HG03432 (cell line): Measurements from ENCODE around the gene DESI1.
"Not testable (repeated sequence)": the region's sequence is repeated elsewhere in the genome, so short reads cannot be mapped to it uniquely, and the experiment has no call there.

Experiments
- ATAC-seq: cut with Tn5 transposase; IDR thresholded peaks from one replicate; pipeline ENCODE4 v1.9.1; 2021; ENCODE audit warnings: mild to moderate bottlenecking, moderate library complexity; ENCODE audit not compliant: unreplicated experiment

The DESI1 gene

GRCh38 chr22:41636467-41636866 is 15.6 kb upstream of the DESI1 start:
- ATAC-seq, result no peak

GRCh38 chr22:41634610-41635009 is 13.8 kb upstream of the DESI1 start:
- not testable (repeated sequence) for ATAC-seq

- ATAC-seq, result not testable (repeated sequence)
These were observed 10.8 kb upstream of the DESI1 start for GRCh38 chr22:41631615-41632014.

GRCh38 chr22:41631115-41631514 is 10.3 kb upstream of the DESI1 start:
- ATAC-seq, result not testable (repeated sequence)

- ATAC-seq, result no peak
These were observed 4.7 kb upstream of the DESI1 start for GRCh38 chr22:41625577-41625976.

- ATAC-seq, result no peak
These were observed 1.0 kb upstream of the DESI1 start for GRCh38 chr22:41621911-41622179.

- ATAC-seq, result peak; percentile 79
These were observed 462 bp upstream of the DESI1 start, which contains the start of gene XRCC6 for GRCh38 chr22:41621099-41621910. Gene XRCC6, plus strand, starts transcription at chr22:41621295. Its CDS starts 710 bp downstream, at chr22:41622005.

- peak; percentile 14 for ATAC-seq
These were observed 759 bp downstream of the DESI1 start for GRCh38 chr22:41619979-41620588.

- no peak for ATAC-seq
These were observed 7.4 kb downstream of the DESI1 start for GRCh38 chr22:41613456-41613855.

- ATAC-seq, result no peak
These were observed 8.1 kb downstream of the DESI1 start for GRCh38 chr22:41612603-41613306.

GRCh38 chr22:41608386-41608785 is 12.5 kb downstream of the DESI1 start:
- no peak for ATAC-seq

- ATAC-seq, result peak; percentile 72
These were observed 16.9 kb downstream of the DESI1 start for GRCh38 chr22:41603873-41604332.

GRCh38 chr22:41600976-41601375 is 19.9 kb downstream of the DESI1 start:
- no peak for ATAC-seq

- ATAC-seq, result no peak
These were observed 21.8 kb downstream of the DESI1 start for GRCh38 chr22:41598891-41599635.

- ATAC-seq, result no peak
These were observed 22.8 kb downstream of the DESI1 start for GRCh38 chr22:41598081-41598480.

- no peak for ATAC-seq
These were observed 23.2 kb downstream of the DESI1 start for GRCh38 chr22:41597635-41597953.

- ATAC-seq, result no peak
These were observed 23.8 kb downstream of the DESI1 start for GRCh38 chr22:41596776-41597634.

- no peak for ATAC-seq
These were observed 25.1 kb downstream of the DESI1 start for GRCh38 chr22:41595703-41596102.

- ATAC-seq, result not testable (repeated sequence)
These were observed 27.4 kb downstream of the DESI1 start for GRCh38 chr22:41593336-41593960.
